Progenitor cell of endocrine pancreas (in vitro differentiated cells): Measurements from ENCODE around the gene GRPEL2. TPM values are rescaled to one million over a fixed set of nuclear protein-coding genes. Genes with fewer than 3 reads are reported as not detected.

ENCODE experiments used
- DNase-seq: peaks from one replicate; pipeline ENCODE4 v3.0.0; 2021; ENCODE audit warnings: low spot score; ENCODE audit not compliant: unreplicated experiment
- H3K27ac Mint-ChIP-seq: 2 replicates; pipeline ENCODE4 v1.8.0; 2021; ENCODE audit warnings: mild to moderate bottlenecking, moderate library complexity, mixed read lengths
- H3K27me3 Mint-ChIP-seq: 2 replicates; pipeline ENCODE4 v1.8.0; 2021; ENCODE audit warnings: mixed read lengths
- H3K36me3 Mint-ChIP-seq: 2 replicates; pipeline ENCODE4 v1.8.0; 2022; ENCODE audit warnings: mixed read lengths; ENCODE audit not compliant: insufficient read depth
- H3K4me1 Mint-ChIP-seq: 2 replicates; pipeline ENCODE4 v1.8.0; 2021; ENCODE audit warnings: low read depth, mixed read lengths
- H3K4me3 Mint-ChIP-seq: 2 replicates; pipeline ENCODE4 v1.8.0; 2021; ENCODE audit warnings: low read depth, mild to moderate bottlenecking, moderate library complexity, mixed read lengths
- H3K9me3 Mint-ChIP-seq: 2 replicates; pipeline ENCODE4 v1.8.0; 2021; ENCODE audit warnings: low read depth, mixed read lengths
- long read RNA-seq: library from polyadenylated mRNA; unstranded; transcript quantifications from one replicate; pipeline ENCODE4 v2.0.0, GENCODE V29; 2020
- total RNA-seq: library from RNA; stranded (reverse); gene quantifications from 2 replicates; pipeline ENCODE4 v1.2.1, GENCODE V29; 2021
- TF ChIP-seq, protein P1 (sequence below): fragments of 200-600 bp; sonication (generic); IDR thresholded peaks from one replicate; pipeline ENCODE4 v1.5.0; 2021; ENCODE audit warnings: antibody characterized with exemption, mild to moderate bottlenecking; ENCODE audit not compliant: unreplicated experiment

The GRPEL2 gene, protein sequence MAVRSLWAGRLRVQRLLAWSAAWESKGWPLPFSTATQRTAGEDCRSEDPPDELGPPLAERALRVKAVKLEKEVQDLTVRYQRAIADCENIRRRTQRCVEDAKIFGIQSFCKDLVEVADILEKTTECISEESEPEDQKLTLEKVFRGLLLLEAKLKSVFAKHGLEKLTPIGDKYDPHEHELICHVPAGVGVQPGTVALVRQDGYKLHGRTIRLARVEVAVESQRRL
- total RNA-seq = 17.6 and 20.2 TPM in 2 replicates
- long read RNA-seq, full-length matches to known transcripts = 9 of 23 reads
- long read RNA-seq, partial matches to known transcripts = 0 of 23 reads
- long read RNA-seq, other reads (novel, unspliced or antisense) = 14 of 23 reads

DNA sequence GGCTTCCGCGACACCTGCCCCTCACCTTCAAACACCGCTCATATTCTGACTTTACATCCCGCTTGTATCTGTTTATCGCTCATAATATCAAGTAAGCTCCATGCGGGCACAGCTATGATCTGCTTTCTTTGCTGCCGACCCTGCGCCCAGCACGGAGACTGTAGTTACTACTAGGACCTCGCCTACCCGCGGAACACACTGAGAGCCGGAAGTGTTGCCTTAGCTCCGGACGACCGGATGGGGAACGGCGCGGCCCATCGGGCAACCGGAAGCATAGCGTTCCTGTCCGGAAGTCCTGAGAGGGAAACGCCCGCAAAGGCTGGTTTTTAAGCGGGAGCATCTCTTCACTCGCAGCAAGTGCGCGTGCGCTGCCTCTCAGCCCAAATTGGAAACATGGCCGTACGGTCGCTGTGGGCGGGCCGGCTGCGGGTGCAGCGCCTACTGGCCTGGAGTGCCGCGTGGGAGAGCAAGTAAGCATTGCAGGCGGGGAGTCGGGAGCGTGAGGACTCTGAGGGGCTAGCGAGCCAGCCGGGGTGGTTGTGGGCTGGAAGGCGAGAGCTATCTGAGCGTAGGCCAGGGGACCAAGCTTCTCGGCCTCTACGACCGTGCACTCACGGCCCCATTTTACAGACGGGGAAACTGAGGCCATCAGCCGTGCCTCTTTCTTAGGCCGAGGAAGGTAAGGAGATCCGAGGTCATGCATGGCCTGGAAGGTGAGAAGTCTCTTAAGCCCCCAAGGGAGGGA, at the start of gene GRPEL2:
GRPEL2 (plus strand) TSS at position 353 of the 745 bp plus-strand sequence; CDS start at position 394, 41 bp downstream.
- Mint-ChIP-seq H3K4me1 (peaks cover 15% of the 10 kb centered on the region), H3K36me3 (peaks cover 13% of the 10 kb centered on the region), H3K4me3 (peak within 1 kb of the TSS; percentile 95), H3K27ac (peak within 1 kb of the TSS; percentile 95), H3K9me3 (no peaks in the 10 kb centered on the region), H3K27me3 (no peaks in the 10 kb centered on the region)
- TF ChIP-seq, protein P1, sequence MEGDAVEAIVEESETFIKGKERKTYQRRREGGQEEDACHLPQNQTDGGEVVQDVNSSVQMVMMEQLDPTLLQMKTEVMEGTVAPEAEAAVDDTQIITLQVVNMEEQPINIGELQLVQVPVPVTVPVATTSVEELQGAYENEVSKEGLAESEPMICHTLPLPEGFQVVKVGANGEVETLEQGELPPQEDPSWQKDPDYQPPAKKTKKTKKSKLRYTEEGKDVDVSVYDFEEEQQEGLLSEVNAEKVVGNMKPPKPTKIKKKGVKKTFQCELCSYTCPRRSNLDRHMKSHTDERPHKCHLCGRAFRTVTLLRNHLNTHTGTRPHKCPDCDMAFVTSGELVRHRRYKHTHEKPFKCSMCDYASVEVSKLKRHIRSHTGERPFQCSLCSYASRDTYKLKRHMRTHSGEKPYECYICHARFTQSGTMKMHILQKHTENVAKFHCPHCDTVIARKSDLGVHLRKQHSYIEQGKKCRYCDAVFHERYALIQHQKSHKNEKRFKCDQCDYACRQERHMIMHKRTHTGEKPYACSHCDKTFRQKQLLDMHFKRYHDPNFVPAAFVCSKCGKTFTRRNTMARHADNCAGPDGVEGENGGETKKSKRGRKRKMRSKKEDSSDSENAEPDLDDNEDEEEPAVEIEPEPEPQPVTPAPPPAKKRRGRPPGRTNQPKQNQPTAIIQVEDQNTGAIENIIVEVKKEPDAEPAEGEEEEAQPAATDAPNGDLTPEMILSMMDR = no peak
- peak; percentile 87 for DNase-seq

DNA sequence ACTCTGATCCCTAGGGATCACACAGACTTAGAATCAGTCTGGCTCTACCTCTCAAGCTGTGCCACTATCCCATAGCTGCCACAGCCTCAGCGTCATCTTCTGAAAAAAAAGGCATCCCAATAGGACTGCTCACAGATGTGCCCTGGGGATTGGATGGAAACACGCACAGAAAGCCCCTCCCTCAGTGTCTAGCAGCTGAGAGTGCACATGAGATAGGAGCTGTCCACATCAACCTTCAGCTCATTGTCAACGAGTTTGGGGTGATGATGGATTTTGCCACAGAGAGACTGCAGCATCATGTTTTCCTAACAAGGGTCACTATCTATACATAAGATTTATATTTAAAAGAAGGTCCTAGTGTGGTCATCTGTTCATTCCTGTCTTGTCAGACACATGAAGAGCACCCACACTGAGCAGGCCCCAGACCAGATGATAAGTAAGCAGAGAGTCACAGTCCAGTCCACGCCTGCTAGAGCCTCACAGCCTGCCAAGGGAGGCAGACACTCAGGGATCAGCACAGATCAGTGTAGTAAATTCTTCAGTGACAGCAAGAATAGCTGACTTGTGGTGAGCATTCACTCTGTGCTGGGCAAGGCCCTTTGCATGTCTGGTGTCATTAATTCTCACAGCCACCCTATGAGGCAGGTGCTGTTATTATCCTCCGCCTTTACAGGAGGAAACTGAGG, 47.8 kb upstream of the GRPEL2 start:
- no peaks in the 10 kb centered on the region for H3K9me3 Mint-ChIP-seq
- peaks cover 5% of the 10 kb centered on the region for H3K4me1 Mint-ChIP-seq
- H3K36me3 Mint-ChIP-seq = no peaks in the 10 kb centered on the region
- peaks cover 12% of the 10 kb centered on the region for H3K27me3 Mint-ChIP-seq
- TF ChIP-seq, protein P1 = no peak
- no peak for DNase-seq
- no peak overlapping the region for H3K27ac Mint-ChIP-seq
- no peak overlapping the region for H3K4me3 Mint-ChIP-seq

DNA sequence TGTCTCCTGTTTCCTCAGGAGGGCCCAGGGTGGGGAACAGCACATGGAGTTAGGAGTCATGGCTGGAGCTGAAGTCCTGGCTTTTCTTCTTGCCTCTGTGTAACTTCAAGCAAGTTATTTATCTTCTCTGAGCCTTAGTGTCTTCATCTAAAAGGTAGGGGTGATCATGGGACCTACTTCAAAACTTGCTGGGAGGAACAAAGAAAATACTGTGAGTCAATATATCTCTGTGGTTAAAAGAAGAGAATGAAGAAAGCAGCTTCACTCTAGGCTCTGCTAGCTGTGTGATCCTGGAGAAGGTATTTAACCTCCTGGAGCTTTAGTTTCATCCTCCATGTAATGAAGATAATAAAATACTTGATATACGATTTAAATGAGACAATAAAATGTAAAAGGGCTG, 47.1 kb upstream of the GRPEL2 start:
- Mint-ChIP-seq H3K9me3 (no peaks in the 10 kb centered on the region), H3K4me3 (no peak overlapping the region), H3K27me3 (peaks cover 12% of the 10 kb centered on the region), H3K36me3 (no peaks in the 10 kb centered on the region), H3K4me1 (peaks cover 5% of the 10 kb centered on the region), H3K27ac (no peak overlapping the region)
- TF ChIP-seq, protein P1 = no peak
- DNase-seq = no peak

DNA sequence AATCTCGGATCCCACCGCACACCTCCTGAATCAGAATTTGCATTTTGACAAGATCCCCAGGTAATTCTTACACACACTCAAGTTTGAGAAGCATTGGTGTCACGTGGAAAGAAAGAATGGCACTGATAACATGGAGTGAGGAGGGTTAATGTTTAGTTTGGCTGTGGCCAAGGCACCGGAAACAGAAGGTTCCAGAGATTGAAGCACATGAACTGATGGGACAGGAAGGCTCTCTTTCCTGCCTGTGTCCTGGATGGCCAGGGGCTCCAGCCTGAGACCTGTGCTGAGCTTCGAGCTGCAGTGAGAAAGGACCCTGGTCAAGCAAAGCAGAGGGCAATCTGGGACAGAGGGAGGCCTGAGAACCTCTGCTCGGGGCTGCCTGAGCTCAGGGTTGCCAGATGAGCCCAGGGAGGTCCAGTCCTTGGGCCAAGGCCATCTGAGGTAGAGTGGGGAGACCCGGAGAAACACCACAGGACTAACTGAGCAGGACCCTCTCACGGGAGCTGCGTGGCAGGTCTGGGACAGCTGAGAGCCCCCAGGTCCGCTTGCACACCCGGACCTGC, 46.4 kb upstream of the GRPEL2 start:
- peaks cover 12% of the 10 kb centered on the region for H3K27me3 Mint-ChIP-seq
- H3K36me3 Mint-ChIP-seq = no peaks in the 10 kb centered on the region
- no peak overlapping the region for H3K4me3 Mint-ChIP-seq
- no peak overlapping the region for H3K27ac Mint-ChIP-seq
- TF ChIP-seq, protein P1 = no peak
- H3K4me1 Mint-ChIP-seq = peaks cover 5% of the 10 kb centered on the region
- no peaks in the 10 kb centered on the region for H3K9me3 Mint-ChIP-seq
- no peak for DNase-seq
